HEK293 (cell line): ENCODE data around the gene RBM17.

ENCODE experiments used
- CTCF ChIP-seq: fragments of 450-650 bp; formaldehyde crosslinking; IDR thresholded peaks from 2 replicates; pipeline ENCODE4 v1.5.1; 2016; ENCODE audit warnings: missing biosample characterization, missing genetic modification characterization
- TCF7L2 ChIP-seq: IDR thresholded peaks from 2 replicates; pipeline ENCODE4 v1.6.1; 2011; ENCODE audit warnings: low read depth, mild to moderate bottlenecking, inconsistent platforms, low read length, moderate library complexity, borderline replicate concordance
- ZNF423 ChIP-seq: fragments of 450-650 bp; formaldehyde crosslinking; IDR thresholded peaks from 2 replicates; pipeline ENCODE4 v1.5.1; 2016; ENCODE audit warnings: missing biosample characterization, missing genetic modification characterization
- ZNF670 ChIP-seq: fragments of 450-650 bp; formaldehyde crosslinking; IDR thresholded peaks from 2 replicates; pipeline ENCODE4 v1.5.1; 2016; ENCODE audit warnings: missing biosample characterization, missing genetic modification characterization, low read depth

GRCh38 chr10:6101181-6101580, 12.3 kb downstream of the RBM17 start:
- TF ChIP-seq ZNF423 (tag by site-specific recombination) (no peak), TCF7L2 (no peak), ZNF670 (tag by site-specific recombination) (no peak), CTCF (no peak)
